Trophoblast cell (in vitro differentiated cells and primary cell): ENCODE measurements around the gene GP5.

ENCODE experiments used
- DNase-seq, 2 donors: peaks; one replicate each; pipeline ENCODE4 v3.0.0-alpha.2; 2016
- H2AFZ ChIP-seq: 2 replicates; pipeline ENCODE4 v1.6.1; 2013; ENCODE audit warnings: low read length, moderate library complexity, mild to moderate bottlenecking; ENCODE audit not compliant: insufficient read depth, poor library complexity
- H2AK5ac ChIP-seq: 2 replicates; pipeline ENCODE4 v1.6.1; 2013; ENCODE audit warnings: mild to moderate bottlenecking, low read length
- H2BK120ac ChIP-seq: 2 replicates; pipeline ENCODE4 v1.6.1; 2013; ENCODE audit warnings: low read length, mild to moderate bottlenecking, moderate library complexity; ENCODE audit not compliant: insufficient read depth, poor library complexity
- H2BK12ac ChIP-seq: 2 replicates; pipeline ENCODE4 v1.6.1; 2013; ENCODE audit warnings: mild to moderate bottlenecking, low read length, moderate library complexity
- H2BK5ac ChIP-seq: 2 replicates; pipeline ENCODE4 v1.6.1; 2013; ENCODE audit warnings: low read length, low read depth, moderate library complexity, mild to moderate bottlenecking; ENCODE audit not compliant: poor library complexity
- H3K14ac ChIP-seq: 2 replicates; pipeline ENCODE4 v1.6.1; 2013; ENCODE audit warnings: mild to moderate bottlenecking, low read length
- H3K18ac ChIP-seq: 2 replicates; pipeline ENCODE4 v1.6.1; 2013; ENCODE audit warnings: mild to moderate bottlenecking, low read length
- H3K23ac ChIP-seq: 2 replicates; pipeline ENCODE4 v1.6.1; 2013; ENCODE audit warnings: low read length
- H3K27ac ChIP-seq: 2 replicates; pipeline ENCODE4 v1.5.1; 2013; ENCODE audit warnings: low read depth, mild to moderate bottlenecking, inconsistent platforms, low read length, moderate library complexity
- H3K27me3 ChIP-seq: 2 replicates; pipeline ENCODE4 v1.6.1; 2013; ENCODE audit warnings: inconsistent platforms, mild to moderate bottlenecking, low read length, moderate library complexity; ENCODE audit not compliant: insufficient read depth
- H3K36me3 ChIP-seq, 2 experiments: 1 replicate in 1 of 2; 2 replicates in 1 of 2; pipeline ENCODE4 v1.6.1; 2013; ENCODE audit warnings: low read length in 2 of 2, mild to moderate bottlenecking in 2 of 2, moderate library complexity in 1 of 2; ENCODE audit not compliant: insufficient read depth in 2 of 2, control insufficient read depth in 1 of 2
- H3K4ac ChIP-seq: 2 replicates; pipeline ENCODE4 v1.6.1; 2013; ENCODE audit warnings: low read depth, mild to moderate bottlenecking, low read length, moderate library complexity
- H3K4me1 ChIP-seq, 2 experiments: 1 replicate in 1 of 2; 2 replicates in 1 of 2; pipeline ENCODE4 v1.6.1; 2013; ENCODE audit warnings: low read length in 2 of 2, mild to moderate bottlenecking in 2 of 2, moderate library complexity in 1 of 2; ENCODE audit not compliant: insufficient read depth in 2 of 2, control insufficient read depth in 1 of 2
- H3K4me2 ChIP-seq: 2 replicates; pipeline ENCODE4 v1.6.1; 2013; ENCODE audit warnings: inconsistent platforms, mild to moderate bottlenecking, low read length, moderate library complexity
- H3K4me3 ChIP-seq: 2 replicates; pipeline ENCODE4 v1.5.1; 2013; ENCODE audit warnings: mild to moderate bottlenecking, low read depth, low read length, inconsistent platforms
- H3K79me1 ChIP-seq: one replicate; pipeline ENCODE4 v1.6.1; 2013; ENCODE audit warnings: low read length
- H3K79me2 ChIP-seq: 2 replicates; pipeline ENCODE4 v1.6.1; 2013; ENCODE audit warnings: low read length, mild to moderate bottlenecking; ENCODE audit not compliant: control insufficient read depth, insufficient read depth, poor library complexity
- H3K9ac ChIP-seq: 2 replicates; pipeline ENCODE4 v1.6.1; 2013; ENCODE audit warnings: mild to moderate bottlenecking, low read length
- H3K9me3 ChIP-seq: 2 replicates; pipeline ENCODE4 v1.6.1; 2013; ENCODE audit warnings: low read depth, mild to moderate bottlenecking, control low read depth, inconsistent platforms, low read length; ENCODE audit not compliant: insufficient read depth
- H4K12ac ChIP-seq: 2 replicates; pipeline ENCODE4 v1.6.1; 2013; ENCODE audit warnings: low read depth, mild to moderate bottlenecking, low read length, moderate library complexity
- H4K8ac ChIP-seq: 2 replicates; pipeline ENCODE4 v1.6.1; 2013; ENCODE audit warnings: low read depth, mild to moderate bottlenecking, low read length, moderate library complexity
- H4K91ac ChIP-seq: one replicate; pipeline ENCODE4 v1.6.1; 2013; ENCODE audit warnings: low read depth, mild to moderate bottlenecking, low read length, moderate library complexity
- WGBS: extraction: QIAGEN DNeasy Blood & Tissue Kit; methylation state at CpG from one replicate; pipeline ENCODE4 v1.1.7; 2013; ENCODE audit warnings: missing lambda C conversion rate; ENCODE audit not compliant: insufficient read length, insufficient coverage; ENCODE audit errors: extremely low coverage; 5-methylcytosine and 5-hydroxymethylcytosine counted together

Gene GP5

GRCh38 chr3:194367992-194368841, 30.8 kb downstream of the GP5 start:
- no peak overlapping the region for H3K4me3 ChIP-seq
- H3K4ac ChIP-seq: no peak overlapping the region
- H3K27ac ChIP-seq: no peak overlapping the region
- no peaks in the 10 kb centered on the region for H3K27me3 ChIP-seq
- WGBS: no CpG with 5 or more reads among the region's 18 CpGs
- H3K23ac ChIP-seq: no peak overlapping the region
- no peaks in the 10 kb centered on the region for H3K36me3 ChIP-seq
- no peak for DNase-seq
- no peaks in the 10 kb centered on the region for H3K79me1 ChIP-seq
- H4K91ac ChIP-seq: no peak overlapping the region
- H2BK120ac ChIP-seq: no peak overlapping the region
- H3K4me1 ChIP-seq: peaks cover 3 to 14% of the 10 kb centered on the region in 2 experiments
- H2AFZ ChIP-seq: no peak overlapping the region
- H3K9me3 ChIP-seq: no peaks in the 10 kb centered on the region
- no peak overlapping the region for H4K8ac ChIP-seq
- no peak overlapping the region for H4K12ac ChIP-seq
- no peak overlapping the region for H2BK5ac ChIP-seq
- no peak overlapping the region for H3K18ac ChIP-seq
- H3K9ac ChIP-seq: no peak overlapping the region
- no peaks in the 10 kb centered on the region for H3K79me2 ChIP-seq
- no peak overlapping the region for H3K4me2 ChIP-seq
- no peak overlapping the region for H2BK12ac ChIP-seq
- H3K14ac ChIP-seq: no peak overlapping the region
- H2AK5ac ChIP-seq: no peak overlapping the region

- Histone ChIP-seq H3K4me3 (no peak overlapping the region), H2BK120ac (no peak overlapping the region), H3K27ac (no peak overlapping the region), H3K9me3 (no peaks in the 10 kb centered on the region), H2AFZ (no peak overlapping the region), H3K79me1 (no peaks in the 10 kb centered on the region), H4K8ac (no peak overlapping the region), H3K23ac (no peak overlapping the region), H3K14ac (no peak overlapping the region), H2BK12ac (no peak overlapping the region), H2BK5ac (no peak overlapping the region), H4K91ac (no peak overlapping the region), H3K4ac (no peak overlapping the region), H3K36me3 (no peaks in the 10 kb centered on the region), H3K9ac (no peak overlapping the region), H4K12ac (no peak overlapping the region), H3K27me3 (no peaks in the 10 kb centered on the region), H3K18ac (no peak overlapping the region), H3K4me1 (peaks cover 3 to 14% of the 10 kb centered on the region in 2 experiments), H3K4me2 (no peak overlapping the region), H2AK5ac (no peak overlapping the region), H3K79me2 (no peaks in the 10 kb centered on the region)
- no CpG with 5 or more reads among the region's 12 CpGs for WGBS
- no peak for DNase-seq
Observed at GRCh38 chr3:194365978-194366490, 33.0 kb downstream of the GP5 start.

- no peak overlapping the region for H3K23ac ChIP-seq
- H4K12ac ChIP-seq: no peak overlapping the region
- no peak overlapping the region for H4K8ac ChIP-seq
- H3K4ac ChIP-seq: no peak overlapping the region
- H4K91ac ChIP-seq: no peak overlapping the region
- peaks cover 3 to 14% of the 10 kb centered on the region in 2 experiments for H3K4me1 ChIP-seq
- no CpG with 5 or more reads among the region's 6 CpGs for WGBS
- no peak overlapping the region for H3K4me2 ChIP-seq
- no peaks in the 10 kb centered on the region for H3K27me3 ChIP-seq
- no peaks in the 10 kb centered on the region for H3K36me3 ChIP-seq
- no peak overlapping the region for H2AFZ ChIP-seq
- no peaks in the 10 kb centered on the region for H3K79me1 ChIP-seq
- H2BK120ac ChIP-seq: no peak overlapping the region
- H2BK5ac ChIP-seq: no peak overlapping the region
- no peak overlapping the region for H2AK5ac ChIP-seq
- no peaks in the 10 kb centered on the region for H3K79me2 ChIP-seq
- H3K4me3 ChIP-seq: no peak overlapping the region
- peaks cover 2% of the 10 kb centered on the region for H3K9me3 ChIP-seq
- no peak for DNase-seq
- no peak overlapping the region for H3K27ac ChIP-seq
- H2BK12ac ChIP-seq: no peak overlapping the region
- no peak overlapping the region for H3K9ac ChIP-seq
- H3K18ac ChIP-seq: no peak overlapping the region
- H3K14ac ChIP-seq: no peak overlapping the region
Observed at GRCh38 chr3:194365526-194365925, 33.5 kb downstream of the GP5 start.

GRCh38 chr3:194364652-194365434, 34.2 kb downstream of the GP5 start:
- H3K14ac ChIP-seq: no peak overlapping the region
- no peak overlapping the region for H3K27ac ChIP-seq
- H2AK5ac ChIP-seq: no peak overlapping the region
- peaks cover 2% of the 10 kb centered on the region for H3K9me3 ChIP-seq
- no peak overlapping the region for H2BK120ac ChIP-seq
- no peak overlapping the region for H2BK12ac ChIP-seq
- H3K79me1 ChIP-seq: no peaks in the 10 kb centered on the region
- no peak overlapping the region for H2AFZ ChIP-seq
- H3K4me3 ChIP-seq: no peak overlapping the region
- peak; percentile 33 to 38 for DNase-seq
- no peaks in the 10 kb centered on the region for H3K27me3 ChIP-seq
- H3K4me2 ChIP-seq: peak overlapping the region; percentile 15
- H3K4me1 ChIP-seq: peaks cover 3 to 14% of the 10 kb centered on the region in 2 experiments
- H3K18ac ChIP-seq: no peak overlapping the region
- H4K8ac ChIP-seq: no peak overlapping the region
- no peak overlapping the region for H4K12ac ChIP-seq
- H3K4ac ChIP-seq: no peak overlapping the region
- WGBS: no CpG with 5 or more reads among the region's 20 CpGs
- H2BK5ac ChIP-seq: no peak overlapping the region
- no peaks in the 10 kb centered on the region for H3K36me3 ChIP-seq
- no peaks in the 10 kb centered on the region for H3K79me2 ChIP-seq
- no peak overlapping the region for H3K9ac ChIP-seq
- H4K91ac ChIP-seq: no peak overlapping the region
- H3K23ac ChIP-seq: no peak overlapping the region
